Vagina (tissue), 2 donors: ENCODE measurements around the gene EPB41.

Source experiments
- POLR2A ChIP-seq, 2 donors: fragments of 450-650 bp; IDR thresholded peaks; one replicate each; pipeline ENCODE4 v1.6.1; 2017; ENCODE audit warnings: antibody characterized with exemption in 2 of 2, mild to moderate bottlenecking in 2 of 2, moderate library complexity in 2 of 2
- TF ChIP-seq, protein P1 (sequence below), 3 experiments: fragments of 450-650 bp in 2 of 3; fragments of 200-600 bp in 1 of 3; sonication (generic) in 1 of 3; IDR thresholded peaks; one replicate each; pipeline ENCODE4 v1.5.1; 2017 to 2019; ENCODE audit warnings: antibody characterized with exemption in 3 of 3, mild to moderate bottlenecking in 2 of 3, moderate library complexity in 2 of 3

DNA sequence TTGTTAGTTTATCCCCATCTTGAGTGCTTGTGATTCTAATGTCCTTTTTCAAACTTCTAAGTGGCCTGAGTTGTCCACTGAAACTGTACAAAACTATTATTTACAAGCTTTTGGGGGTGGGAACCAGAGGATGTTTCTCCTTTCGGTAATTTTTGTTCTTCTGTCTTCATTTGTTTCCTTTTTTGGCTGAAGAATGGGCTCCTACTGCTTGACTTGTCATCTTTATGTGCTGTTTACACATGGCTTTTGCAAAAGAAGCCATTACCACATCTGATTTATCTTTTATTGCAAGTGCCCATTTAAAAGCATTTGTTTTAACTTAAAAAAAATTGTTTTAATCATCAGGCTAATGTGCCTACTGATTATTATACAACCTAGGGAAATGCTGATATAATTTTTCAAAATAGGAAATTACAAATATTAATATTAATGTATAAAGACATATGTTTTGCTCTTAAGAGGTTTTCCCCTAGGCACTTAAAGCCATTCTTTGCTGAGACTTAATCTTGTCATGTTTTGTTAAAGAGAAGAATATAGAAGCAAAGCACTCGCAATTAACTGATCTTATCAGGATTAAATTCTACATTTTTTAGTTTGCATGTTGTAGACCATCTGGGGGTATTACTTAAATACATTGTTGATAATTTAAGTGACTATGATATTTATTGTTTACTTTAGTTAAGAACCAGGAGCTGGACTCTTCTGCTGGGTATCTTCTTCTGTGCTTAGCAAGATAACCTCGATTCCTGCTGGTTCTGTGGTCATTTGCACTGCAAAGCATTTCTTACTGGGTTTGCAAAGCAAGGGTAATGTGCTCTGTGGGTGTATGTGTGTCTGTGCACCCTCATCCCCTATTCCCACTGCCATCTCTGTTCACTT is 169.2 kb downstream of the EPB41 start:
- TF ChIP-seq, protein P1, sequence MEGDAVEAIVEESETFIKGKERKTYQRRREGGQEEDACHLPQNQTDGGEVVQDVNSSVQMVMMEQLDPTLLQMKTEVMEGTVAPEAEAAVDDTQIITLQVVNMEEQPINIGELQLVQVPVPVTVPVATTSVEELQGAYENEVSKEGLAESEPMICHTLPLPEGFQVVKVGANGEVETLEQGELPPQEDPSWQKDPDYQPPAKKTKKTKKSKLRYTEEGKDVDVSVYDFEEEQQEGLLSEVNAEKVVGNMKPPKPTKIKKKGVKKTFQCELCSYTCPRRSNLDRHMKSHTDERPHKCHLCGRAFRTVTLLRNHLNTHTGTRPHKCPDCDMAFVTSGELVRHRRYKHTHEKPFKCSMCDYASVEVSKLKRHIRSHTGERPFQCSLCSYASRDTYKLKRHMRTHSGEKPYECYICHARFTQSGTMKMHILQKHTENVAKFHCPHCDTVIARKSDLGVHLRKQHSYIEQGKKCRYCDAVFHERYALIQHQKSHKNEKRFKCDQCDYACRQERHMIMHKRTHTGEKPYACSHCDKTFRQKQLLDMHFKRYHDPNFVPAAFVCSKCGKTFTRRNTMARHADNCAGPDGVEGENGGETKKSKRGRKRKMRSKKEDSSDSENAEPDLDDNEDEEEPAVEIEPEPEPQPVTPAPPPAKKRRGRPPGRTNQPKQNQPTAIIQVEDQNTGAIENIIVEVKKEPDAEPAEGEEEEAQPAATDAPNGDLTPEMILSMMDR (IDR thresholded peaks at IDR 0.05), result no peak
- TF ChIP-seq POLR2A (IDR thresholded peaks at IDR 0.05), result no peak
